Neural cell (in vitro differentiated cells): ENCODE data around the gene RFPL2. TPM values are rescaled to one million over a fixed set of nuclear protein-coding genes. Genes with fewer than 3 reads are reported as not detected.

ENCODE experiments used
- H2AFZ ChIP-seq: fragments of 200-600, 300-800 bp; sonication (generic), shearing (Covaris generic); 2 replicates; pipeline ENCODE4 v1.6.0; 2014; ENCODE audit warnings: low read depth, mild to moderate bottlenecking, antibody characterized with exemption, low read length, moderate library complexity
- H3F3A ChIP-seq: fragments of 200-600 bp; shearing (Covaris generic); 2 replicates; pipeline ENCODE4 v1.6.1; 2016; ENCODE audit warnings: mild to moderate bottlenecking, moderate library complexity, mixed read lengths, antibody characterized with exemption, low read length; ENCODE audit not compliant: insufficient read depth, poor library complexity, severe bottlenecking
- H3K27ac ChIP-seq: fragments of 200-600, 300-800 bp; sonication (generic), shearing (Covaris generic); 2 replicates; pipeline ENCODE4 v1.5.1; 2014; ENCODE audit warnings: mild to moderate bottlenecking, low read length, moderate library complexity
- H3K27me3 ChIP-seq: fragments of 300-800, 200-600 bp; sonication (generic), shearing (Covaris generic); 2 replicates; pipeline ENCODE4 v1.6.0; 2014; ENCODE audit warnings: mild to moderate bottlenecking, low read depth, low read length, moderate library complexity; ENCODE audit not compliant: insufficient read depth
- H3K36me3 ChIP-seq: fragments of 300-800, 200-600 bp; sonication (generic), shearing (Covaris generic); 2 replicates; pipeline ENCODE4 v1.5.1; 2014; ENCODE audit warnings: mild to moderate bottlenecking, antibody characterized with exemption, low read length, moderate library complexity; ENCODE audit not compliant: insufficient read depth
- H3K4me2 ChIP-seq: fragments of 300-800, 200-600 bp; sonication (generic), shearing (Covaris generic); 2 replicates; pipeline ENCODE4 v1.6.0; 2014; ENCODE audit warnings: mild to moderate bottlenecking, low read length
- H3K4me3 ChIP-seq: fragments of 300-800, 200-600 bp; sonication (generic), shearing (Covaris generic); 2 replicates; pipeline ENCODE4 v1.5.1; 2014; ENCODE audit warnings: mild to moderate bottlenecking, low read length, moderate library complexity
- H3K79me2 ChIP-seq: fragments of 200-600 bp; shearing (Covaris generic); replicated peaks from 2 replicates; pipeline ENCODE4 v1.6.0; 2014; ENCODE audit warnings: mild to moderate bottlenecking, low read length, moderate library complexity; ENCODE audit not compliant: insufficient read depth
- H3K9ac ChIP-seq: fragments of 300-800, 200-600 bp; sonication (generic), shearing (Covaris generic); 2 replicates; pipeline ENCODE4 v1.6.1; 2016; ENCODE audit warnings: mild to moderate bottlenecking, low read length, mixed read lengths
- H3K9me2 ChIP-seq: fragments of 200-600 bp; shearing (Covaris generic); 2 replicates; pipeline ENCODE4 v1.6.1; 2016; ENCODE audit warnings: mild to moderate bottlenecking, low read length, mixed read lengths; ENCODE audit not compliant: insufficient read depth
- H3K9me3 ChIP-seq: fragments of 200-600, 300-800 bp; sonication (generic), shearing (Covaris generic); 2 replicates; pipeline ENCODE4 v1.6.1; 2016; ENCODE audit warnings: mild to moderate bottlenecking, mixed run types, low read length, moderate library complexity, mixed read lengths
- H4K20me1 ChIP-seq: fragments of 200-600 bp; shearing (Covaris generic); 2 replicates; pipeline ENCODE4 v1.6.1; 2016; ENCODE audit warnings: mild to moderate bottlenecking, mixed run types; ENCODE audit not compliant: insufficient read depth
- EP300 ChIP-seq: fragments of 450-650 bp; conservative IDR thresholded peaks from 2 replicates; pipeline ENCODE4 v1.6.1; 2014; ENCODE audit warnings: antibody characterized with exemption, mild to moderate bottlenecking, moderate library complexity; ENCODE audit not compliant: poor library complexity, severe bottlenecking
- EZH2 ChIP-seq: fragments of 200-600, 300-800 bp; shearing (Covaris generic), sonication (generic); IDR thresholded peaks from 2 replicates; pipeline ENCODE4 v1.6.1; 2014; ENCODE audit warnings: antibody characterized with exemption, low read length, borderline replicate concordance, mild to moderate bottlenecking; ENCODE audit not compliant: insufficient read depth, poor library complexity, severe bottlenecking
- MXI1 ChIP-seq: fragments of 450-650 bp; conservative IDR thresholded peaks from 2 replicates; pipeline ENCODE4 v1.6.1; 2014; ENCODE audit warnings: antibody characterized with exemption, mild to moderate bottlenecking; ENCODE audit not compliant: poor library complexity, severe bottlenecking
- POLR2AphosphoS5 ChIP-seq: IDR thresholded peaks from 2 replicates; pipeline ENCODE4 v1.6.1; 2012
- RAD21 ChIP-seq: fragments of 450-650 bp; conservative IDR thresholded peaks from 2 replicates; pipeline ENCODE4 v1.6.1; 2014; ENCODE audit warnings: antibody characterized with exemption, mild to moderate bottlenecking, moderate library complexity
- SMC3 ChIP-seq: fragments of 450-650 bp; conservative IDR thresholded peaks from 2 replicates; pipeline ENCODE4 v1.6.1; 2014; ENCODE audit warnings: antibody characterized with exemption, mild to moderate bottlenecking, moderate library complexity; ENCODE audit not compliant: poor library complexity
- TAF1 ChIP-seq: IDR thresholded peaks from 2 replicates; pipeline ENCODE4 v1.6.1; 2012; ENCODE audit warnings: low read depth
- polyA plus RNA-seq: library from polyadenylated mRNA; depleted of rRNA; stranded (reverse); fragments of >200 nt; gene quantifications from 2 replicates; pipeline ENCODE4 v1.2.3, GENCODE V29; 2014
- TF ChIP-seq, protein P1 (sequence below): fragments of 450-650 bp; IDR thresholded peaks from 2 replicates; pipeline ENCODE4 v1.5.1; 2014; ENCODE audit warnings: antibody characterized with exemption, mild to moderate bottlenecking, moderate library complexity; ENCODE audit not compliant: poor library complexity, severe bottlenecking
- TF ChIP-seq, protein P2 (sequence below): IDR thresholded peaks from 2 replicates; pipeline ENCODE4 v1.6.1; 2012; ENCODE audit warnings: borderline replicate concordance

Gene RFPL2
- polyA plus RNA-seq, 1 donor from 2014 or later, result 9.7 TPM

DNA sequence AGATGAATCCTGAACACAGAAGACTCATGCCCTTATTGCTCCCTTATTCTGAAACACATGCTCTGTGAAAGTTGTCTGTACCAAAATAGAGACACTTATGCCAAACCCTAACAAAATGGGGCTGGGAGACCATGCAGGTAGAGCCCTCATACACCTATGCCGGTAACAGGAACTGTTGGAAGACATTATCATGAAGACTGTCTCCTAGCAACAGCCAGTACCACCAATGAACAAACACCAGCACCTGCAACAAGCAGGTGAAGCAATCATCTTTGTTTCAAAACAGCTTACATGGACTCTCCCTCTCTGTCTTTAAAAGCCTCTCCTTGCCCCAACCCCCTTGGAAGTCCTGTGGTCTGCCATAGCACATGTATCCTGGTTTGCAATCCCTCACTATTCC, 33.0 kb upstream of the RFPL2 start:
- no peak overlapping the region for H3K4me3 ChIP-seq
- H3K9me2 ChIP-seq, result no peaks in the 10 kb centered on the region
- H3K9ac ChIP-seq, result no peak overlapping the region
- H4K20me1 ChIP-seq, result no peaks in the 10 kb centered on the region
- H3K9me3 ChIP-seq, result no peaks in the 10 kb centered on the region
- no peaks in the 10 kb centered on the region for H3K79me2 ChIP-seq
- H3K27me3 ChIP-seq, result no peaks in the 10 kb centered on the region
- H2AFZ ChIP-seq, result no peak overlapping the region
- H3F3A ChIP-seq, result no peaks in the 10 kb centered on the region
- TF ChIP-seq POLR2AphosphoS5, result no peak
- TF ChIP-seq, protein P1, sequence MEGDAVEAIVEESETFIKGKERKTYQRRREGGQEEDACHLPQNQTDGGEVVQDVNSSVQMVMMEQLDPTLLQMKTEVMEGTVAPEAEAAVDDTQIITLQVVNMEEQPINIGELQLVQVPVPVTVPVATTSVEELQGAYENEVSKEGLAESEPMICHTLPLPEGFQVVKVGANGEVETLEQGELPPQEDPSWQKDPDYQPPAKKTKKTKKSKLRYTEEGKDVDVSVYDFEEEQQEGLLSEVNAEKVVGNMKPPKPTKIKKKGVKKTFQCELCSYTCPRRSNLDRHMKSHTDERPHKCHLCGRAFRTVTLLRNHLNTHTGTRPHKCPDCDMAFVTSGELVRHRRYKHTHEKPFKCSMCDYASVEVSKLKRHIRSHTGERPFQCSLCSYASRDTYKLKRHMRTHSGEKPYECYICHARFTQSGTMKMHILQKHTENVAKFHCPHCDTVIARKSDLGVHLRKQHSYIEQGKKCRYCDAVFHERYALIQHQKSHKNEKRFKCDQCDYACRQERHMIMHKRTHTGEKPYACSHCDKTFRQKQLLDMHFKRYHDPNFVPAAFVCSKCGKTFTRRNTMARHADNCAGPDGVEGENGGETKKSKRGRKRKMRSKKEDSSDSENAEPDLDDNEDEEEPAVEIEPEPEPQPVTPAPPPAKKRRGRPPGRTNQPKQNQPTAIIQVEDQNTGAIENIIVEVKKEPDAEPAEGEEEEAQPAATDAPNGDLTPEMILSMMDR, result no peak
- TF ChIP-seq TAF1, result no peak
- no peak for TF ChIP-seq SMC3
- TF ChIP-seq RAD21, result no peak
- no peak for TF ChIP-seq EP300
- TF ChIP-seq, protein P2, sequence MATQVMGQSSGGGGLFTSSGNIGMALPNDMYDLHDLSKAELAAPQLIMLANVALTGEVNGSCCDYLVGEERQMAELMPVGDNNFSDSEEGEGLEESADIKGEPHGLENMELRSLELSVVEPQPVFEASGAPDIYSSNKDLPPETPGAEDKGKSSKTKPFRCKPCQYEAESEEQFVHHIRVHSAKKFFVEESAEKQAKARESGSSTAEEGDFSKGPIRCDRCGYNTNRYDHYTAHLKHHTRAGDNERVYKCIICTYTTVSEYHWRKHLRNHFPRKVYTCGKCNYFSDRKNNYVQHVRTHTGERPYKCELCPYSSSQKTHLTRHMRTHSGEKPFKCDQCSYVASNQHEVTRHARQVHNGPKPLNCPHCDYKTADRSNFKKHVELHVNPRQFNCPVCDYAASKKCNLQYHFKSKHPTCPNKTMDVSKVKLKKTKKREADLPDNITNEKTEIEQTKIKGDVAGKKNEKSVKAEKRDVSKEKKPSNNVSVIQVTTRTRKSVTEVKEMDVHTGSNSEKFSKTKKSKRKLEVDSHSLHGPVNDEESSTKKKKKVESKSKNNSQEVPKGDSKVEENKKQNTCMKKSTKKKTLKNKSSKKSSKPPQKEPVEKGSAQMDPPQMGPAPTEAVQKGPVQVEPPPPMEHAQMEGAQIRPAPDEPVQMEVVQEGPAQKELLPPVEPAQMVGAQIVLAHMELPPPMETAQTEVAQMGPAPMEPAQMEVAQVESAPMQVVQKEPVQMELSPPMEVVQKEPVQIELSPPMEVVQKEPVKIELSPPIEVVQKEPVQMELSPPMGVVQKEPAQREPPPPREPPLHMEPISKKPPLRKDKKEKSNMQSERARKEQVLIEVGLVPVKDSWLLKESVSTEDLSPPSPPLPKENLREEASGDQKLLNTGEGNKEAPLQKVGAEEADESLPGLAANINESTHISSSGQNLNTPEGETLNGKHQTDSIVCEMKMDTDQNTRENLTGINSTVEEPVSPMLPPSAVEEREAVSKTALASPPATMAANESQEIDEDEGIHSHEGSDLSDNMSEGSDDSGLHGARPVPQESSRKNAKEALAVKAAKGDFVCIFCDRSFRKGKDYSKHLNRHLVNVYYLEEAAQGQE, result no peak
- no peak for TF ChIP-seq MXI1
- TF ChIP-seq EZH2, result no peak
- no peak overlapping the region for H3K27ac ChIP-seq
- no peaks in the 10 kb centered on the region for H3K36me3 ChIP-seq
- H3K4me2 ChIP-seq, result no peak overlapping the region

DNA sequence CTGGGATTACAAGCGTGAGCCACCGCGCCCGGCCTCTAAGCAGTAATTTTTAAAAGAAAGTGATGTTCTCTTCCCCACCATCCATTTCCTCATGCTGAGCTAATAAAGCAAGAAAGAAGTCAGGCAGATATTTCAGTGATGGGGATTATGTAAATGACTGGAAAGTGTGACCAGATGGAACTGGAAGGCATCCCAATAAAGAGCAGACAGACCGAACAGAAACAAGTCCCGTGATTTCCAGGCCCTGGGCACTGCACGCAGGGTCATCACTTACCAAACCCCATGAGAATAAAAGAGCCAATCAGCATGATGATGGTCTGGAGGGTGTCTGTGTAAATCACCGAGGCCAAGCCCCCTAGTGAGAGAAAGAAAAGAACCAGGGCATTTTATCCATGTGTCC, 32.1 kb upstream of the RFPL2 start:
- Histone ChIP-seq H3K4me2 (no peak overlapping the region), H3F3A (no peaks in the 10 kb centered on the region), H3K4me3 (no peak overlapping the region), H4K20me1 (no peaks in the 10 kb centered on the region), H3K9ac (no peak overlapping the region), H3K27ac (no peak overlapping the region), H3K9me3 (no peaks in the 10 kb centered on the region), H3K27me3 (no peaks in the 10 kb centered on the region), H3K36me3 (no peaks in the 10 kb centered on the region), H2AFZ (no peak overlapping the region), H3K79me2 (no peaks in the 10 kb centered on the region), H3K9me2 (no peaks in the 10 kb centered on the region)
- TF ChIP-seq RAD21 (no peak), EZH2 (no peak), MXI1 (no peak), TAF1 (no peak), EP300 (no peak), SMC3 (no peak), POLR2AphosphoS5 (no peak)
- TF ChIP-seq, protein P1, result no peak
- TF ChIP-seq, protein P2, result no peak
